ENCODE measurements around the gene ABCB8.

The ABCB8 gene

GRCh38 chr7:151078233-151079040, 50.2 kb downstream of the ABCB8 start (continued):
- TF ChIP-seq, protein P1, sequence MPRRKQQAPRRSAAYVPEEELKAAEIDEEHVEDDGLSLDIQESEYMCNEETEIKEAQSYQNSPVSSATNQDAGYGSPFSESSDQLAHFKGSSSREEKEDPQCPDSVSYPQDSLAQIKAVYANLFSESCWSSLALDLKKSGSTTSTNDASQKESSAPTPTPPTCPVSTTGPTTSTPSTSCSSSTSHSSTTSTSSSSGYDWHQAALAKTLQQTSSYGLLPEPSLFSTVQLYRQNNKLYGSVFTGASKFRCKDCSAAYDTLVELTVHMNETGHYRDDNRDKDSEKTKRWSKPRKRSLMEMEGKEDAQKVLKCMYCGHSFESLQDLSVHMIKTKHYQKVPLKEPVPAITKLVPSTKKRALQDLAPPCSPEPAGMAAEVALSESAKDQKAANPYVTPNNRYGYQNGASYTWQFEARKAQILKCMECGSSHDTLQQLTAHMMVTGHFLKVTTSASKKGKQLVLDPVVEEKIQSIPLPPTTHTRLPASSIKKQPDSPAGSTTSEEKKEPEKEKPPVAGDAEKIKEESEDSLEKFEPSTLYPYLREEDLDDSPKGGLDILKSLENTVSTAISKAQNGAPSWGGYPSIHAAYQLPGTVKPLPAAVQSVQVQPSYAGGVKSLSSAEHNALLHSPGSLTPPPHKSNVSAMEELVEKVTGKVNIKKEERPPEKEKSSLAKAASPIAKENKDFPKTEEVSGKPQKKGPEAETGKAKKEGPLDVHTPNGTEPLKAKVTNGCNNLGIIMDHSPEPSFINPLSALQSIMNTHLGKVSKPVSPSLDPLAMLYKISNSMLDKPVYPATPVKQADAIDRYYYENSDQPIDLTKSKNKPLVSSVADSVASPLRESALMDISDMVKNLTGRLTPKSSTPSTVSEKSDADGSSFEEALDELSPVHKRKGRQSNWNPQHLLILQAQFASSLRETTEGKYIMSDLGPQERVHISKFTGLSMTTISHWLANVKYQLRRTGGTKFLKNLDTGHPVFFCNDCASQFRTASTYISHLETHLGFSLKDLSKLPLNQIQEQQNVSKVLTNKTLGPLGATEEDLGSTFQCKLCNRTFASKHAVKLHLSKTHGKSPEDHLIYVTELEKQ (tag by site-specific recombination; IDR thresholded peaks at IDR 0.05; ENCODE audit: borderline replicate concordance), result no peak
- TF ChIP-seq SCRT2 (tag by site-specific recombination; IDR thresholded peaks at IDR 0.05), result 0 out of 2 replicates have a peak, but pooled peaks have one; percentile 39
- no peak for TF ChIP-seq ZNF404 (tag by site-specific recombination; IDR thresholded peaks at IDR 0.05)
- TF ChIP-seq SETDB1 (IDR thresholded peaks at IDR 0.05; ENCODE audit: insufficient read length, low read length), result no peak
- no peak for TF ChIP-seq ZNF449 (tag by site-specific recombination; IDR thresholded peaks at IDR 0.05)
- no peak for TF ChIP-seq ZNF585B (tag by site-specific recombination; IDR thresholded peaks at IDR 0.05)
- no peak for TF ChIP-seq IKZF3 (tag by site-specific recombination; IDR thresholded peaks at IDR 0.05)
- TF ChIP-seq WT1 (tag by site-specific recombination; IDR thresholded peaks at IDR 0.05), result no peak
- TF ChIP-seq ZNF513 (tag by site-specific recombination; IDR thresholded peaks at IDR 0.05), result no peak
- peak; percentile 63; the same call in 1 of the 2 replicates for TF ChIP-seq ZNF10 (tag by site-specific recombination; IDR thresholded peaks at IDR 0.05)
- no peak for TF ChIP-seq ZNF23 (tag by site-specific recombination; IDR thresholded peaks at IDR 0.05; ENCODE audit: borderline replicate concordance)
- peak; percentile 30 for TF ChIP-seq ZBTB48 (tag by site-specific recombination; IDR thresholded peaks at IDR 0.05)
- no peak for TF ChIP-seq PRDM4 (tag by site-specific recombination; IDR thresholded peaks at IDR 0.05)
- TF ChIP-seq ZBTB11 (tag by site-specific recombination; conservative IDR thresholded peaks at IDR 0.05; ENCODE audit: low read depth), result no peak
- no peak for TF ChIP-seq ZNF16 (tag by site-specific recombination; IDR thresholded peaks at IDR 0.05; ENCODE audit: low read depth)
- no peak for TF ChIP-seq ZNF560 (tag by site-specific recombination; IDR thresholded peaks at IDR 0.05; ENCODE audit: borderline replicate concordance)
- TF ChIP-seq ZNF280D (tag by site-specific recombination; IDR thresholded peaks at IDR 0.05), result no peak
- no peak for TF ChIP-seq ZSCAN16 (tag by site-specific recombination; IDR thresholded peaks at IDR 0.05)
- TF ChIP-seq ZBTB44 (tag by site-specific recombination; IDR thresholded peaks at IDR 0.05), result peak; percentile 90
- no peak for TF ChIP-seq ZNF677 (tag by site-specific recombination; IDR thresholded peaks at IDR 0.05)
- no peak for TF ChIP-seq ZNF132 (tag by site-specific recombination; IDR thresholded peaks at IDR 0.05; ENCODE audit: borderline replicate concordance)

Data from HEK293 (cell line).